ENCODE measurements around the gene NAALADL2. TPM values are rescaled to one million over a fixed set of nuclear protein-coding genes. Genes with fewer than 3 reads are reported as not detected.

Gene NAALADL2
- total RNA-seq, 1 donor from 2014 or later, result 11.5 TPM

DNA sequence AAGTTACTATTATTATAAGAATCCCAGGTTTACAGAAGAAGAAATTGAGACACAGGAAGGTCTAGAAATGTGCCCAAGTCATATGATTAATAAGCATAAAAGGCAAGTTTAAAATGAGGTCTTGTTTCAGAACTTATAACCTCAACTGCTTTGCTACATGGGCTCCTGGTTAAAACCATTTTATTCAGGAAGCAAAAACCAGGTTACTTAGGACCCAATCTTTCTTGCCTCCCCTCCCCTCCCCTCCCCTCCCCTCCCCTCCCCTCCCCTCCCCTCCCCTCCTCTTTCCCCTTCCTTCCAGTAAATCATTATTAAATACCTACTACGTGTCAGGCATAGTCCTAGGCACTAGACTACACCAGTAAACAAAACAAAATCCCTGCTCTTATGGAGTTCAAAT is 93.9 kb downstream of the NAALADL2 start:
- Histone ChIP-seq H3K9me3 (ENCODE audit: low read depth) (no peaks in the 10 kb centered on the region), H2AFZ (replicated peaks) (no peak overlapping the region), H3K4me1 (no peaks in the 10 kb centered on the region), H3K27ac (no peak overlapping the region), H3K4me3 (no peak overlapping the region), H3K27me3 (no peaks in the 10 kb centered on the region), H4K20me1 (ENCODE audit: low read depth) (no peaks in the 10 kb centered on the region), H3K4me2 (no peak overlapping the region), H3K9ac (no peak overlapping the region), H3K79me2 (ENCODE audit: low read depth) (no peaks in the 10 kb centered on the region), H3F3A (ENCODE audit: low read depth) (no peaks in the 10 kb centered on the region), H3K36me3 (no peaks in the 10 kb centered on the region)
- TF ChIP-seq CTCF (IDR thresholded peaks at IDR 0.05), result no peak
- TF ChIP-seq EZH2 (IDR thresholded peaks at IDR 0.05), result no peak
- no peak for TF ChIP-seq EZH2phosphoT487 (IDR thresholded peaks at IDR 0.05)
- Mint-ChIP-seq H3K27me3 (ENCODE audit: insufficient read depth, low read depth) (no peaks in the 10 kb centered on the region), H3K4me1 (no peaks in the 10 kb centered on the region), H3K36me3 (no peaks in the 10 kb centered on the region), H3K27ac (no peak overlapping the region), H3K9me3 (no peaks in the 10 kb centered on the region), H3K4me3 (no peak overlapping the region)
- DNase-seq (ENCODE audit: low spot score), result no peak

DNA sequence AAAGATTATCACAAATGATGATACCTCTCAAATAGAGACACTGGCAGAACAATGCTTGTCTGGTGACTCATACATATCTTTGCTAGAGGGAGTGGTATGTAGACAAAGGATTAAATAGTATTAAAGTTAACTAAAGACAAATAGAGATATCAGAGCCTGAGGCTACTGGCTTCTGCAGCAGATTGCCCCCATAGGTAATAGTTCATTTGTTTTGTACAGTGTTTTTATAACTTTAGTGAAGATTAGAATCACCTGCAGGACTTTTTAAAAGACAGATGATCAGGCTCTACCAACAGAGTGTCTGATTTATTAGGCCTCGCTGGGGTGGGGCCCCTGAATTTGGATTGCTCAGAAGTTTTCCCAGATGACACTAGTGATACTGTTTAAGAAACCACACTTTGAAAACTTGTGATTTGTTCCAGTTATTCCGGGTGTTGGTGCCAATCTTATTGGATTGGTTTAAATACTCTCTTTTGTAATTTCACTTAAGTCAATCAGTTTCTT is 96.4 kb downstream of the NAALADL2 start:
- no peak overlapping the region for H3K27ac ChIP-seq
- no peak overlapping the region for H3K4me2 ChIP-seq
- H3K9me3 ChIP-seq (ENCODE audit: low read depth), result no peaks in the 10 kb centered on the region
- H3K4me1 Mint-ChIP-seq, result no peaks in the 10 kb centered on the region
- H3K27me3 Mint-ChIP-seq (ENCODE audit: insufficient read depth, low read depth), result no peaks in the 10 kb centered on the region
- H4K20me1 ChIP-seq (ENCODE audit: low read depth), result no peaks in the 10 kb centered on the region
- H3K36me3 ChIP-seq, result no peaks in the 10 kb centered on the region
- H3K9ac ChIP-seq, result no peak overlapping the region
- no peaks in the 10 kb centered on the region for H3K27me3 ChIP-seq
- H3K4me1 ChIP-seq, result no peaks in the 10 kb centered on the region
- H3F3A ChIP-seq (ENCODE audit: low read depth), result no peaks in the 10 kb centered on the region
- no peak overlapping the region for H3K4me3 ChIP-seq
- no peak overlapping the region for H3K27ac Mint-ChIP-seq
- TF ChIP-seq CTCF (IDR thresholded peaks at IDR 0.05) (no peak), EZH2phosphoT487 (IDR thresholded peaks at IDR 0.05) (no peak), EZH2 (IDR thresholded peaks at IDR 0.05) (no peak)
- no peaks in the 10 kb centered on the region for H3K9me3 Mint-ChIP-seq
- no peak overlapping the region for H2AFZ ChIP-seq (replicated peaks)
- H3K79me2 ChIP-seq (ENCODE audit: low read depth), result no peaks in the 10 kb centered on the region
- H3K36me3 Mint-ChIP-seq, result no peaks in the 10 kb centered on the region
- H3K4me3 Mint-ChIP-seq, result no peak overlapping the region
- no peak for DNase-seq (ENCODE audit: low spot score)

- no peaks in the 10 kb centered on the region for H3K9me3 Mint-ChIP-seq
- no peaks in the 10 kb centered on the region for H3K79me2 ChIP-seq (ENCODE audit: low read depth)
- no peak overlapping the region for H3K9ac ChIP-seq
- H3K4me1 Mint-ChIP-seq, result no peaks in the 10 kb centered on the region
- H3K27me3 ChIP-seq, result no peaks in the 10 kb centered on the region
- no peaks in the 10 kb centered on the region for H3K27me3 Mint-ChIP-seq (ENCODE audit: insufficient read depth, low read depth)
- no peaks in the 10 kb centered on the region for H3K4me1 ChIP-seq
- no peak for DNase-seq (ENCODE audit: low spot score)
- no peak for TF ChIP-seq EZH2phosphoT487 (IDR thresholded peaks at IDR 0.05)
- no peak for TF ChIP-seq EZH2 (IDR thresholded peaks at IDR 0.05)
- TF ChIP-seq CTCF (IDR thresholded peaks at IDR 0.05), result no peak
- no peak overlapping the region for H3K27ac ChIP-seq
- no peak overlapping the region for H3K4me2 ChIP-seq
- no peaks in the 10 kb centered on the region for H3K36me3 ChIP-seq
- no peaks in the 10 kb centered on the region for H3K36me3 Mint-ChIP-seq
- H3K4me3 ChIP-seq, result no peak overlapping the region
- no peak overlapping the region for H3K4me3 Mint-ChIP-seq
- H3K9me3 ChIP-seq (ENCODE audit: low read depth), result no peaks in the 10 kb centered on the region
- no peaks in the 10 kb centered on the region for H4K20me1 ChIP-seq (ENCODE audit: low read depth)
- no peak overlapping the region for H3K27ac Mint-ChIP-seq
- H2AFZ ChIP-seq (replicated peaks), result peak overlapping the region; percentile 35
- no peaks in the 10 kb centered on the region for H3F3A ChIP-seq (ENCODE audit: low read depth)
Measured at GRCh38 chr3:174957081-174957480, 97.9 kb downstream of the NAALADL2 start.

Measured in neural progenitor cell (in vitro differentiated cells).